GM21717 (cell line): ENCODE results near the gene AFF4.
A peak's percentile ranks its signal among the peaks of the same experiment; 100 is the strongest.
"Not testable (repeated sequence)": the region's sequence is repeated elsewhere in the genome, so short reads cannot be mapped to it uniquely, and the experiment has no call there.

ENCODE experiments used
- ATAC-seq: cut with Tn5 transposase; IDR thresholded peaks from one replicate; pipeline ENCODE4 v1.9.1; 2021; ENCODE audit warnings: mild to moderate bottlenecking, moderate library complexity; ENCODE audit not compliant: unreplicated experiment

AFF4 gene

DNA sequence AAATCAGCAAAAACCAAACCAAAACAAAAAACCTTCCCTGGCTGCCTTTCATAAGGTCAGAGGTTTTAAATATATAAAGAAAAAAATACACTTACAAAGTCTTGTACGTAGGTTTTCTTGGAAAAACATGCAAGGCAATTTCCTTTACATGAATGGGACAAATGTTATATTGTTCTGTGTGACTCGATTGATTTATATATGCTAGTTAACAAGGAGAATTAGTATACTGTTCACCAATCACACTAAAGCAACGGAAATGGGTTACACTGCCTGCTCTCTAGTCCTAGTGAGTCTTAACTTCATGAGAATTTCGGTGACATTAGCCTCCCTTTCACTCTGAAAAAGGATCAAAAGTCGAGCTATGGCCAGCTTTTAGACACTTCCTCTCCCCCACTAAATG is 102.7 kb downstream of the AFF4 start:
- ATAC-seq, result no peak

DNA sequence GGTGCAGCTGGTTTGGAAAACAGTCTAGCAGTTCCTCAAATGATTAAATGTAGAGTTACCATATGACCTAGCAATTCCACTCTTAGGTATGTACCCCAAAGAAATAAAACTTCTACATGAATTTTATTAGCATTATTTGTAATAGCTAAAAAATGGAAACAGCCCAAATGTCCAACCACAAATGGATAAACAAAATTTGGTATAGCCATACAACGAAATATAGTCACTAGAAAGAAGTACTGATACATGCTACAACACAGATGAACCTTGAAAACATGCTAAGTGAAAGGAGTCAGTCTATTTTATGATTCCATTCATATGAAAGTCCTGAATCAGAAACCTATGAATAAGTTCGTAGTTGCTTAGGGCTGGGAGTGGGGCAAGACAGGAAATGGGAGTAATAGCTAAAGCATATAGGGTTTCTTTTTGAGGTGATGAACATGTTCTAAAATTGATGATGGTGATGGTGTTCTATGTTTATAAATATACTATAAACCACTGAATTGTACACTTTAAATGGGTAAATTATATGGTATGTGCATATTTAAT is 103.5 kb downstream of the AFF4 start:
- no peak for ATAC-seq

GRCh38 chr5:132856011-132856410 is 107.4 kb downstream of the AFF4 start:
- ATAC-seq, result no peak

GRCh38 chr5:132854992-132855391 is 108.4 kb downstream of the AFF4 start:
- not testable (repeated sequence) for ATAC-seq

GRCh38 chr5:132854301-132854700 is 109.1 kb downstream of the AFF4 start:
- ATAC-seq, result no peak

DNA sequence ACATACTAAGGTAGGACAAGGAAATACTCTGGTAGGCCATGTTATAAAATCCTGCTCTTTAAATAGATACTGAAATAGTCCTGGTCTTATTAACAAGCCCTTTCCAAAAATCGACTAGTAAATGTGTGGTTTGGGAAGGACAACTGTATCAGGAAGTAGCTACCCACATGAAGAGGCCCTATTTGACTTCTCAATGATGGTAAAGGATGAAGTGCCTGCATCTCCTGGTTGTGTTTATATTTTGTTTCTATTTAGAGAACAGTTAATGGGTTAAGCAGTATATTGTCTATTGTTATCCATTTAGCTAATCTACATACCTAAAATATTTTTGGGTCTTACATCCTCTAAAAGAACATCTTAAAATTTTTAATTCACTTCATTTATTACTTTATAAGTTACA is 109.6 kb downstream of the AFF4 start:
- no peak for ATAC-seq

DNA sequence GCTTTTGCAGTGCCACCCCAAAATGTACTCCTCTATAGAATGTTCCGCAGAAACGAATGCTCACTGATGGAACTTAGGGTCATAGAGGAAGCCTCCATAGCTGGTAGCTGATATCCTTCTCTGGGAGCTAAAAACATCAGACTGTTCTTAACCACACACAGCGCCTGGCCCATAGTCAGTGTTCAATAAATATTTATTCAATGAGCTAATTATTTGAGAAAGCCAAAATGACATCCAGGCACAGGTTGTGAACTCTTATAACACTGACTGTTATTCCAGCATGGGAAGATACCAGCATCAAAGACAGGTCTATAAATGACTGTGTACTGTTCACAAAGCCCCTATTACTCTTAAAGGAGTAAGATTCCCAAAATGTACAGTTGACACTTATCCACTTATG is 110.1 kb downstream of the AFF4 start:
- no peak for ATAC-seq

DNA sequence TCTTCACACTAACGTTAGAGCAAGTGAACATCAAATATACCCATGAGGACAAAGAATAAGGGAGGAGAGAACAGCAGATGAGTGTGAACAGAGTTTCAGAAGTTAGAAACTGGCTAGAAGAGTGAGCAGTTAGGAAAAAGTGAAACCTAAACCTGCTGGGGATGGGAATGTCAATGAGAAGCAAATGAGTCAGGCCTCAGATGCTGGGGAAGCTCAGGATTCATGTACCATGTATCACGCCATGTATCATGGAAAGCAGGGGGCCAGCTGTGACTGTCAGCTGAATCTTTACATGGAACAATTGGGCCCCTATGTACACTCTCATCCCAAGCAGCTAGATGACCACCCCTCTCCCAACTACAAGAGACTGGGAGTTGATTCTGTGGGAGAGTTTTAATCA is 113.4 kb downstream of the AFF4 start:
- no peak for ATAC-seq

DNA sequence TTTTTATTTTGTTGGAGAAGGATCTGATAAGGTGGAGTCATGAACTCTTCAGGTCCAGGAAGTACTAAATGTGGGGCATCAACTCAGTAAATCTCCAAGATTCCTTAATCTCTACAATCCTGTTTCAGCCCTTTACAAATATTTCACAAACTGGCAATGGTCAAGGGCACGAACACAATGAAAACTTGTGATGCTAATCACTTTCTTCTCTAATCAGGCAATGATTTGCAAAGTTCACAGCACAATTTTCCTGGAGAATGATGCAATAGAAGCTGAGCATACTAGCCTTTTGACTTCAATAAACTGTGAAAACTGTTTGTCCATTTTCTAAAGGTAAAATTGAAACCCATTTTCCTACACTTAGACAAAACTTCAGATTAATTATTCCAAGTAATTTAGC is 114.1 kb downstream of the AFF4 start:
- ATAC-seq, result no peak

DNA sequence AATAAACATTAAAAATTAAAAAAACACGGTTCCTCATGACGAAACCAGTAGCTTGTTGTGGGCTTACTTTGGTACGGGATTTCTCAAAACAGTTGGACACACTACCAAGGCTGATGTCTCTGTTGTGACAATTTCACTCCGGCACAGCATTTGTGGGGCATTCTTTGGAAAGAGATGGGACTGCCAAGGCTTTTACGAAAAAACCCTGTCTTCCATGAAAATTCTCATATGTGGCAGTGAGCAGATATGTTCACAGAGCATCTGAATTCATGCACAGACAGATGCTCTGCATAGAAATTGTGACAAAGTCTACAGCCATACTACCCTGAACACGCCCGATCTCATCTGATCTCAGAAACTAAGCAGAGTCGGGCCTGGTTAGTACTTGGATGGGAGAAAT is 115.2 kb downstream of the AFF4 start:
- ATAC-seq, result no peak

DNA sequence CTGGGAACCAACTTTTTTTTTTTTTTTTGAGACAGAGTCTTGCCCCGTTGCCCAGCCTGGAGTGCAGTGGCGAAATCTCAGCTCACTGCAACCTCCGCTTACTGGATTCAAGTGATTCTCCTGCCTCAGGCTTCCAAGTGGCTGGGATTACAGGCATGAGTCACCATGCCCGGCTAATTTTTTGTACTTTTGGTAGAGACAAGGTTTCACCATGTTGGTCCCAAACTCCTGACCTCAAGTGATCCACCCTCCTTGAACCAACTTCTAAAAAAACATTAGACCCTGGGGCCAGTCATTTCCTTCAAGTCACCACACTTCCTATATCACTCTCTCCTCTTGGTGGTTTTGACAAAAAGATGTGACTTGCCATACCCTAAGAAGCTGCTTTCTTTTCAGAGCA is 122.1 kb downstream of the AFF4 start:
- ATAC-seq, result no peak

GRCh38 chr5:132840896-132841295 is 122.5 kb downstream of the AFF4 start:
- ATAC-seq, result no peak

GRCh38 chr5:132840313-132840712 is 123.1 kb downstream of the AFF4 start:
- ATAC-seq, result no peak

- ATAC-seq, result no peak
Observed at GRCh38 chr5:132839426-132840301, 123.8 kb downstream of the AFF4 start.

DNA sequence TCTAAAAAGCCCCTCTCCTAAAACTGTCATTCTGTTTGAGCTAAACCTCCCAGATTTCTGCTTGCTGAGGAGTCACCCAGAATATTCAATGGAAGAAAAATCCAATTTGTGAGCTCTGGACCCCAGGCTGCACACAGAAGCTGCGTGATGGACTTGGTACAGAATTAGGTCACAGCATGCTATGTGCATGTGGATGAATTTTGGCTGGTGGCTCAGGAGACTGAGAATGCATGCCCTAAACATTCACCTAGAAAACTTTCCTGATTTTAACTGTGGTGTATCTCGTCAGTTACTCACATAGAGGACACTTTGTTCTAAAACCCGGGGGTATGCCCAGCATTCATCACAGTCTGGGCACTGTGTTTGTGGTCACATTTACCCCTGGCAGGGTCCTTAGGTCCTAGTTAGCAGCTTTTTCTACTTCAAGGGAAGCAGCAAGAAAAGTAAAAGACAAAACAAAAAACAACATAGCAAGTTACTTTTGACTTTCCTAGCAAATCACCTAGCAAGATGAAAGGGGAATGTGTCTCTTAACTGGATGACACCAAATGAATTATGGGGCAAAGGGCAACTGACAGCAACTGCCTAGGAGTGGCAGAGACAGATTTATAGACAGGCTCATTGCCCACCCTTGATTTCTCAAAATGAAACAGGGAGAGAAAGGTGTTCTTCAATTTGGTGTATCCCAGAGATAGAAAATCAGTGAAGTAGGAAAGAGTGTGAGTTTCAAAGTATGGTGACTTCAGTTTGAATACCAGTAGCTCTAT is 124.7 kb downstream of the AFF4 start:
- ATAC-seq, result no peak

- ATAC-seq, result no peak
Observed at GRCh38 chr5:132837868-132838267, 125.6 kb downstream of the AFF4 start.

DNA sequence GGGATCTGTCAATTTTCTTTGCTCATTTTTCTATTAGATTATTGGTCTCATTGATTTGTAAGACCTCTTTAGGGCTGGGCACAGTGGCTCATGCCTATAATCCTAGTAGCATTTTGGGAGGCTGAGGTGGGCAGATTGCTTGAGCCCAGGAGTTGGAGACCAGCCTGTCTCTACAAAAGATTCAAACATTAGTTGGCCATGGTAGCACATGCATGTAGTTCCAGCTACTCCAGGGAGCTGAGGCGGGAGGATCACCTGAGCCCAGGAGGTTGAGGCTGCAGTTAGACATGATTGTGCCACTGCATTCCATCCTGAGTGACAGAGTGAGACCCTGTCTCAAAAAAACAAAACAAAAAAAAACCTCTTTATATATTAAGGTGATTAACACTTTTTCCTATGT is 126.6 kb downstream of the AFF4 start:
- ATAC-seq, result no peak

DNA sequence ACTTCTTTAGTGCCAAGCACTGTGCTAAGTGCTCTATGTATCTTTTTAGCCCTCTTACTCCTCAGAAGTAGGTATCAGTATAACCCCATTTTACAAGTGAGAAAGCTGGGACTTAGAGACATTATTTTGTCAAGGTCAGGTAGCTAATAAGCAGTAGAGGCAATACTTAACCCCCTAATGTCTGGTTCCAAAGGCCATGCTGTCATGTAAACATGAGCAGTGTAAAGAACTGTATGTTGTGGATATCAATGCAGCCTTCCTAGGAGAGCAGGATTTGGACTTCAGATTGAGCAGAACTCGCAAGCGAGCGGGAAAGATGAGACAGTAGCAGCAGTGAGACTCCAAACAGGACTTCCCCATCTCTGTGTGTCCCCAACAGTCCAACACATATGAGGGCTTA is 129.4 kb downstream of the AFF4 start:
- no peak for ATAC-seq

- no peak for ATAC-seq
Observed at GRCh38 chr5:132832612-132833011, 130.8 kb downstream of the AFF4 start.

- ATAC-seq, result no peak
Observed at GRCh38 chr5:132831095-132831860, 132.2 kb downstream of the AFF4 start.

- peak; percentile 62 for ATAC-seq
Observed at GRCh38 chr5:132830436-132831094, 132.9 kb downstream of the AFF4 start, which contains the start of gene SHROOM1. Gene SHROOM1 (minus strand): TSS chr5:132830647. CDS start chr5:132826140, 4,507 bp downstream.
